Measurements from ENCODE around the gene S100A2. TPM values are rescaled to one million over a fixed set of nuclear protein-coding genes. Genes with fewer than 3 reads are reported as not detected.

S100A2 gene
- total and polyA plus RNA-seq, 10 donors, result 0.60 to 5.2 (median 0.97) TPM; not detected in 5

GRCh38 chr1:153611356-153611755 is 45.7 kb upstream of the S100A2 start:
- intact Hi-C loops (cut with DNase I; ENCODE audit: low total_unique reads), result no loop called here
- TF ChIP-seq POLR2A (IDR thresholded peaks at IDR 0.05) (no peak), POLR2AphosphoS5 (IDR thresholded peaks at IDR 0.05) (no peak), CTCF (IDR thresholded peaks at IDR 0.05 in 8 of 11, conservative IDR thresholded peaks at IDR 0.05 in 3 of 11) (no peak)
- DNase-seq, result no peak
- peak overlapping the region in 5 of 8 donors; percentile 10 to 95 (median 88) for H3K27ac ChIP-seq
- peaks cover 7 to 81% (median 42%) of the 10 kb centered on the region in 6 donors for H3K4me1 ChIP-seq
- 71 to 85% (median 78%) methylated on average over 1 of the region's 1 CpG for WGBS, 5 donors
- H3K36me3 ChIP-seq, result peaks cover 0 to 14% (median 0%) of the 10 kb centered on the region in 6 donors
- H3K4me3 ChIP-seq, result peak overlapping the region in 5 of 8 donors; percentile 19 to 62 (median 36)
- H3K9me3 ChIP-seq, result no peaks in the 10 kb centered on the region
- H3K27me3 ChIP-seq (replicated peaks in 1 of 7), result no peaks in the 10 kb centered on the region

- intact Hi-C loops (cut with DNase I; ENCODE audit: low total_unique reads), result no loop called here
- Histone ChIP-seq H3K4me1 (peaks cover 5 to 81% (median 37%) of the 10 kb centered on the region in 6 donors), H3K36me3 (peaks cover 0 to 19% (median 0%) of the 10 kb centered on the region in 6 donors), H3K27ac (peak overlapping the region; percentile 48 to 95 (median 88)), H3K9me3 (no peaks in the 10 kb centered on the region), H3K4me3 (peak overlapping the region in 4 of 8 donors; percentile 19 to 62 (median 40)), H3K27me3 (replicated peaks in 1 of 7) (no peaks in the 10 kb centered on the region)
- TF ChIP-seq POLR2AphosphoS5 (IDR thresholded peaks at IDR 0.05) (no peak), POLR2A (IDR thresholded peaks at IDR 0.05) (no peak), CTCF (IDR thresholded peaks at IDR 0.05 in 8 of 11, conservative IDR thresholded peaks at IDR 0.05 in 3 of 11) (no peak)
- WGBS, 5 donors, result 77 to 84% (median 81%) methylated on average over 7 of the region's 7 CpGs
- DNase-seq, result no peak
Observed at GRCh38 chr1:153610811-153611301, 45.2 kb upstream of the S100A2 start.

- Histone ChIP-seq H3K4me1 (peaks cover 5 to 78% (median 36%) of the 10 kb centered on the region in 6 donors), H3K27me3 (replicated peaks in 1 of 7) (no peaks in the 10 kb centered on the region), H3K9me3 (no peaks in the 10 kb centered on the region), H3K4me3 (peak overlapping the region in 2 of 8 donors; percentile 43 to 62), H3K27ac (peak overlapping the region; percentile 48 to 95 (median 88)), H3K36me3 (peaks cover 0 to 24% (median 0%) of the 10 kb centered on the region in 6 donors)
- peak; percentile 52 for DNase-seq
- TF ChIP-seq CTCF (IDR thresholded peaks at IDR 0.05 in 8 of 11, conservative IDR thresholded peaks at IDR 0.05 in 3 of 11), result no peak
- no peak for TF ChIP-seq POLR2A (IDR thresholded peaks at IDR 0.05)
- no peak for TF ChIP-seq POLR2AphosphoS5 (IDR thresholded peaks at IDR 0.05)
- intact Hi-C loops (cut with DNase I; ENCODE audit: low total_unique reads), result no loop called here
- 38 to 66% (median 53%) methylated on average over 4 of the region's 4 CpGs for WGBS, 5 donors
Observed at GRCh38 chr1:153610334-153610733, 44.7 kb upstream of the S100A2 start.

- no peaks in the 10 kb centered on the region for H3K27me3 ChIP-seq (replicated peaks in 1 of 7)
- DNase-seq, result no peak
- intact Hi-C loops (cut with DNase I; ENCODE audit: low total_unique reads), result no loop called here
- H3K27ac ChIP-seq, result peak overlapping the region; percentile 57 to 95 (median 88)
- peak overlapping the region in 1 of 8 donors; percentile 65 for H3K4me3 ChIP-seq
- H3K36me3 ChIP-seq, result peaks cover 0 to 26% (median 0%) of the 10 kb centered on the region in 6 donors
- WGBS, 5 donors, result 35 to 57% (median 44%) methylated on average over 6 of the region's 6 CpGs
- H3K4me1 ChIP-seq, result peaks cover 5 to 70% (median 30%) of the 10 kb centered on the region in 6 donors
- TF ChIP-seq POLR2A (IDR thresholded peaks at IDR 0.05) (no peak), POLR2AphosphoS5 (IDR thresholded peaks at IDR 0.05) (no peak), CTCF (IDR thresholded peaks at IDR 0.05 in 8 of 11, conservative IDR thresholded peaks at IDR 0.05 in 3 of 11) (no peak)
- no peaks in the 10 kb centered on the region for H3K9me3 ChIP-seq
Observed at GRCh38 chr1:153609585-153609907, 43.9 kb upstream of the S100A2 start.

Measured in spleen (tissue), 11 donors.